GM15510 (cell line): ENCODE results near the gene SF1.

Experiments
- POLR2A ChIP-seq: IDR thresholded peaks from 3 replicates; pipeline ENCODE4 v1.6.1; 2011; ENCODE audit warnings: borderline replicate concordance; ENCODE audit not compliant: insufficient read length; ENCODE audit errors: extremely low read depth

Gene SF1

DNA sequence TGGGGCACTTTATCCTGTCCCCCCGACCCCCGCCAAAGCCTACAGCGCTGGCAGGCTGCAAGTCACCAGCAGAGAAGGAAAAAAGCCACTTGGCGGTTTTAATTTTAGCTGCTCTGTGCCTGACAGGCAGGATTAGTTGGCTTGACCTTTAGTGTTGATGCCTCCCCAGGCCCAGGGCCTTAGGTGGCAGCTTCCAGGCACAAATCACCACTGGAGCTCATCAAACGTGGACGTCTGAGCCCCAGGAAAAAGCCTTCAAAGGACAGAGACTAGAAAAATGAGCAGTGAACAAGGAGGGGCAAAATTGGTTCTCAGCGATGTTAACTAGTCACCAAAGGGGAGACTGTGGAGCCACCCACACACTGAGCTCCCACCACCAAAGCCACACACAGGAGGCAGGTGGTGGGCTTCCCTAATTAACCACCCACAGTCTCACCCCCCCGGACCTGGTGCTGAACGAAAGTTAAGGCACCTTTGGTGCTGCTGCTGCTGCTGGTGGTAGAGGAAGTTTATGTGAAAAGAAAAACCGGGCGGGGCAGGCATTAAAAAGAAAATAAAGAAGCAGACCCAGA lies 14.2 kb downstream of the SF1 start:
- TF ChIP-seq POLR2A, result no peak

DNA sequence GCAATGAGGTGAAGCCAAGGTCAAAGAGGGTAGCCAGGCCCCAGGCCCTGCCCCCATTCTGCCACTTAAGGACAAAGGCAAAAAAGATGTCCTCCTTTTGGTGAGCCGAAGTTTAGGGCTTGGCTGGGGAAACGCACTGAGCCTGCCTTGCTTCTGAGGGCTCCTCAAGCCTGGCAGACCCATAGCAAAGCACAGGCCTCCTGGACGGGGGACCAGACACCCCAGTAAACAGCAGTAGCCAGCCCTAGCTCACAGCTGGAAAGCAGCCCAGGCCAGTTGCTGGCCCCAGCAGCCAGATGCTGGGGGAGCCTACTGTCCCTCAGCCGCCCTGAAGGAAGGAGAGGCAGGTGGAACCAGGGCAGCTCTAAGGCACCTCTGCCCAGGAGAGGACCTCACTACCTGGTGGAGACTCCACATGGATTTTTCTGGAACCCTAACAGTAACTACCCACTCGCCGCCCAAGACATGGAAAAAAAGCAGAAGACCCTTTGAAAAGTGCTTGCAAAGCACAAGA lies 14.8 kb downstream of the SF1 start:
- no peak for TF ChIP-seq POLR2A

GRCh38 chr11:64762674-64763525 lies 15.4 kb downstream of the SF1 start:
- TF ChIP-seq POLR2A, result no peak

DNA sequence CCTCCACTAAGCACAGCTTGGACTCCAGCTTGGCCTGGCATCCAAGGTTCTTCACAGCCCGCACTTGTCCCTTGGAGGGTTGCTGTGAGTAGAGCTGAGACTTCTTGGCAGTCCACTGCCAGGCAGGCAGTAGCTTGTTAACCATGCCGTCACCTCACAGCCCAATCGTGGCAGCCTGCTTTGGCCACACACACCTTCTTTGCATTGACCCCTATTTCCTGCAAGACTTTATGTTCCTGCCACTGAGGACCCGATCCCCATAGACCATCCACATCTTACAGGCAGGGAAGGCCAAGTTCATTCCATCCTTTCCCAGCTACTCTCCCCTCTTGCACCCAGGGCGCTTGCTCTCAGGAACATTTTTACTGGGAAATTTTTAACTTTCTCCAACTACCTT lies 16.1 kb downstream of the SF1 start:
- TF ChIP-seq POLR2A, result no peak

- no peak for TF ChIP-seq POLR2A
Measured at GRCh38 chr11:64760759-64761420, 17.5 kb downstream of the SF1 start.

DNA sequence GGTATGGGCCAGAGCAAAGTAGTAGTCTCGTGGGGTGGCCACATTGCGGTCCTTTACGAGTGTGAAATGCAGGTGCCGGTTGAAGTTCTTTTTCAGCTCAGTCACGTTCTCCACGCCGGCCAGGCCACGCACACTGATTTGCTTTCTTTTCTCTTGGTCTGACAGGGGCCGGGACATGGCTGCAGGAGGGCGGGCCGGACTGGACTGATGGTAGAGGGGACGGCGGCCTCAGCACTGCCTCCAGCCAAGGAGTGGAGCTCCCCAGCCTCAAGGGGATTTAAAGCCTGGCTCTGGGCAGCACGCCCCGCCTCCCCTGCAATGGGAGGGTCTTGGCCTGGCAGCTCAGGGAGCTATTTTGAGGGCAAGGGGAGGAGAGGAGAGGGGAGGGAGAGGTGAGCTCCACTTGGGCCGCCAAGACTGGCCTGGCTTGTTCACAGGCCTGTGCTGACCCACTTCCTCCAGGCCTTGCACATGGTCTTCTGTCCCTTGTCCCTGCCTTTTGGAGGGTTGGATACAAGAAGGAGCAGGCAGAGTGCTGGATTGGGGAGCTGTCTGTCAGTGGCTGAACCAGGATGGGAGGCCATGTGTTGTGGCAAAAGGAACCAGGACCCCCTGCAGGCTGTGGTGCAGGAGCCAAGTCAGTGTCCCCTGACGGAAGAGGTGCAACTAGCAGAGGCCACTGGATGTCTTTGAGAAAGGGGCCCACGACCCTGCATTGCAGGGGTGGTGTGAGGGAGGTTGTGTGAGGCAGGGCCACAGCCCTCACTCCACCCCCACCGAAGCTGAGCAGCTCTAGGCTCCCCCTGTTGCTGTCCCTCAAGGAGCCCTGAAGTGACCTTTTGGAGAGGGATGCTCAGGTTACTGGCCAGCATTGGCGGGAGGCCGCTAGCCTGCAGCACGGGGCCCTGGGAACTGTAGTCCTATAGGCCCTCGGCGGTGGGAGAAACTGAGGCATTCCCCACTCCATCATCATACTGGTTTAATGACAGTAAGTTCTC lies 18.3 kb downstream of the SF1 start, which contains the start of gene PYGM:
PYGM (minus strand) TSS at position 253 of the 998 bp plus-strand sequence; CDS start at position 177, 76 bp downstream.
- TF ChIP-seq POLR2A, result no peak

DNA sequence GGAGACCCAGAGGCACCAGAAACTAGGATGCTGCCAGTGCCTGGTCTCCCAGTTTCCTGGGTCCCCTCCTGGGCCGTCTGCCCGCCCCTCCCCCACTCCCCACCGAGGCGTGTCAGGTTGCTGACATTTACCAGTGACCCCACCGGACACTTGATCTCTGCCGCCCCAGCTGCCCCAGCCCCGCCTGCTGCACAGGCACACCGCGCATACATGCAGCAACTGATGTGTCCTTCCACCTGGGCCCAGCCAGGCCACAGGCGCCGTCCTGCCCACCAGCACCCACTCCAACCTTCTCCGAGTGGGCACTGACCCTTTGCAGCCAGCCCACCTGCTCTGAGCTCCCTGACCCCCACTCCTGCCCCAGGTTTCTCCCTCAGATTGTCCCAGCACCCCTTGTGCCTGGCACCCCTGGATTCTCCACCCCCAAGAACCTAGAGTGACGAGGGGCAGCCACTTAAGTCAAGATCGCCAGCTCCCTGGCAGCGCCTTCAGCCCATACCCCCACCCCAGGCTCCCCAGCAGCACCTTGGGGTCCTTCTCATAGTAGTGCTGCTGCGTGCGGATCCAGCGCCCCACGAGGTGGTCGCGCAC lies 19.1 kb downstream of the SF1 start:
- no peak for TF ChIP-seq POLR2A

- TF ChIP-seq POLR2A, result no peak
Measured at GRCh38 chr11:64758330-64759079, 19.8 kb downstream of the SF1 start.

DNA sequence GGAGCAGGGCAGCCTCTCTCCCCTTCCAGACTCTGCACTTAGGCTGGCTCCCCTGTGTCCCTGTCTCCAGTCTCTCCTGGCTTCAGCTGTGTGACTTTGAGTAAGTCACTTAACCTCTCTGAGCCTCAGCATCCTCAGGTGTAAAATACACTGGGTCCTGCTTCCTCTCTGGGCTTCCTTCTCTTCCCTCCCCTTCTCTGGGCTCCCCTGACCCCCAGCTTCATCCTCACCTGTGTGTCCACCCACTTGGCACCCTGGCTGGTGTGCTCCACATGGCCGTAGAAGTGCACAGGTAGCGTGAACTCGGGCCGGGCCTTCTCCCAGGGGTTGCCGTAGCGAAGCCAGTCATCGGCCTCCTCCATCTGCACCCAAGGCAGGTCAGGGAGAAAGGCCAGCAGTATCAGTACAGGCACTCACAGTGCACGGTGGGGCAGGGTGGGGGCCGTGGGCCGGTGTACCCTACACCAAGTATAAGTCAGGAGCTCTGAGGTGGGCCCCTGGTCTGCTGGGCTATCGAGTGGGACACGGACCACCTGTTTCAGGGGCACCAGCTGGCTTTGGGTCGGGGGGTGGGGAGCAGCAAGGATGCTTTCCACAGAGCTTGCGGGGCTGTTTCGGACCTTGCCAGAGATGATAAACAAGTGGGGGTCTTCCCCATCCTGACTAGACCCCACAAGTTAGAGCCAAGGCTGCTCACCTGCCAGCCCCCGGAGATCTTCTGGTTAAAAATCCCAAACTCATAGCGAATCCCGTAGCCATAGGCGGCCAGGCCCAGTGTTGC lies 20.6 kb downstream of the SF1 start:
- no peak for TF ChIP-seq POLR2A

DNA sequence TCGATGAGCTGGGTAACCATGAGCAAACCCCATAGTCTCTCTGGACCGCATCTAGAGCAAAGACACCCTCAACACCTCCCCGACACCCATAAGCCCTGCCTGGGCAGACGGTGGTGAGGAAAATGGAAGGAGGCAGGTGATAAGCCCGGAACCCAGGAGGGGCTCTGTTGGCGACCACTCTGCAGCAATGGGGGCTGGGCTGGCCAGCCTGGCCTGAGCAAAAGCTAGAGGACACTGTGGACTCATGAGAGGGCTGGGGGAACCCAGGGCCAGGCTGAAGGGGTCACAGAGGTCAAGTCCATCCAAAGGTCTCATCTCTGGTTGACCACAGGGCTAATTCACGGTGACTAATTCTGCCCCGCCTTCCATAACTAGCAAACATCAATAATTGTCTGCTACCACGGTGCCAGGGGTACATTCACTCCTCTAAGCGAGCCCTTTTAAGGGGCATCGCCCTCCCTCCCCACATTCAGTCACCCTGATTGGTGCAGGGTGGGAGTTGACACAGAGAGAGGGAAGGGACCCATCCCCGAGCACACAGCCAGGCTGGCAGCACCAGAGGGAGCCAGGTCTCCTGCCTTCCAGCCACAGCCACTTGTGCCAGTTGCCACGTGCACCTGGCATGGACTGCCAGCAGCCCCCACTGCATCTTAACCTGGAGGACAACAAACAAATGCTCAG lies 22.5 kb downstream of the SF1 start:
- no peak for TF ChIP-seq POLR2A

GRCh38 chr11:64754919-64755662 lies 23.3 kb downstream of the SF1 start:
- TF ChIP-seq POLR2A, result no peak

DNA sequence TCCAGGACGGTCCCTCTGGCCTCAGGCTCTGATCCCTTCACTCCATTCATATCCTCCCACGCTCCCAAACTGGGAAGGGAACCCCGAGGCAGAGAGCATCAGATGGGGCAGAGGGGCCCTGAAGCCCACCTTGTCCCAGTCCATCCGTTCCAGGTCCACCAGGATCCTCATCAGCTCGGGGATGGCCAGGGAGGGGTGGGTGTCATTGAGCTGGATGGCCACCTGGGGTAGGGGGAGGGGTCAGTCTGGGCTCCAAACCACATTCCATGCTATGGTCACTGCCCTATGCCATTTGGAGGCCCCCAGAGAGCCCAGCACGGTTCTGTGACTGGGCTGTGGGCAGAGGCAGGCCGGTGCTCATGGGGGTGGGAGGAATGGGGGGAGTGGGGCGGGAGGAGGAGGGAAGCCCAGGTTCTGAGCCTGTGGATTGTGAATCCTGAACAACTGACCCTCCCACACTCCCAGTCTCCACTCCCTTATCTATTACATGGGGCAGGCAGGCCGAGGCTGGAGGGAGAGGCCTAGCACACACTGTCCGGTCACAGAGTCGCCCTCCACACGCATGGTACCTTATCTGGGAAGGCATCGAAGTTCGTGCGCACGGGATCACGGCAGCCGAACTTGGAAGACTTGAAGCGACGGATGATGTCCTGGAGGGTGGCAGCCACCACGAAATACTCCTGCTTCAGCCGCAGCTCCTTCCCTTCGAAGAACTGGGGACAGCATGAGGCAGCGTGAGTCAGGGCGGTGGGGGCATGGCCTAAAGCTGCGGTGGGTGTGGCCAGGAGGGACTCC lies 24.0 kb downstream of the SF1 start:
- TF ChIP-seq POLR2A, result no peak
